Measurements from ENCODE around the gene CPO.
A peak's percentile ranks its signal among the peaks of the same experiment; 100 is the strongest.

CPO gene

GRCh38 chr2:206971805-206972204 lies 32.5 kb downstream of the CPO start:
- DNase-seq (ENCODE audit: low read depth in 2 of 2): no peak

GRCh38 chr2:206974551-206974950 lies 35.2 kb downstream of the CPO start:
- DNase-seq (ENCODE audit: low read depth in 2 of 2): no peak

GRCh38 chr2:206978746-206979145 lies 39.4 kb downstream of the CPO start:
- no peak for DNase-seq (ENCODE audit: low read depth in 2 of 2)

GRCh38 chr2:206979365-206979764 lies 40.0 kb downstream of the CPO start:
- no peak for DNase-seq (ENCODE audit: low read depth in 2 of 2)

GRCh38 chr2:206979922-206980321 lies 40.6 kb downstream of the CPO start:
- DNase-seq (ENCODE audit: low read depth in 2 of 2): no peak

- DNase-seq (ENCODE audit: low read depth in 2 of 2): no peak
Measured at GRCh38 chr2:206980413-206980812, 41.1 kb downstream of the CPO start.

GRCh38 chr2:206981086-206981674 lies 41.9 kb downstream of the CPO start:
- no peak for DNase-seq (ENCODE audit: low read depth in 2 of 2)

GRCh38 chr2:206981739-206982340 lies 42.5 kb downstream of the CPO start:
- DNase-seq (ENCODE audit: low read depth in 2 of 2): peak in 1 of 2 donors; percentile 15

GRCh38 chr2:206982360-206982955 lies 43.1 kb downstream of the CPO start:
- DNase-seq (ENCODE audit: low read depth in 2 of 2): no peak

GRCh38 chr2:206983161-206983859 lies 44.0 kb downstream of the CPO start:
- no peak for DNase-seq (ENCODE audit: low read depth in 2 of 2)

GRCh38 chr2:206984206-206984605 lies 44.9 kb downstream of the CPO start:
- DNase-seq (ENCODE audit: low read depth in 2 of 2): no peak

GRCh38 chr2:206986943-206987342 lies 47.6 kb downstream of the CPO start:
- DNase-seq (ENCODE audit: low read depth in 2 of 2): no peak

- no peak for DNase-seq (ENCODE audit: low read depth in 2 of 2)
Measured at GRCh38 chr2:206987810-206988209, 48.5 kb downstream of the CPO start.

- no peak for DNase-seq (ENCODE audit: low read depth in 2 of 2)
Measured at GRCh38 chr2:206988884-206989283, 49.6 kb downstream of the CPO start.

GRCh38 chr2:206989311-206989710 lies 50.0 kb downstream of the CPO start:
- no peak for DNase-seq (ENCODE audit: low read depth in 2 of 2)

GRCh38 chr2:206990360-206990759 lies 51.0 kb downstream of the CPO start:
- DNase-seq (ENCODE audit: low read depth in 2 of 2): no peak

GRCh38 chr2:206991070-206991469 lies 51.8 kb downstream of the CPO start:
- no peak for DNase-seq (ENCODE audit: low read depth in 2 of 2)

GRCh38 chr2:206993396-206993911 lies 54.1 kb downstream of the CPO start:
- no peak for DNase-seq (ENCODE audit: low read depth in 2 of 2)

GRCh38 chr2:206993964-206994363 lies 54.6 kb downstream of the CPO start:
- DNase-seq (ENCODE audit: low read depth in 2 of 2): no peak

- DNase-seq (ENCODE audit: low read depth in 2 of 2): no peak
Measured at GRCh38 chr2:206996556-206997065, 57.3 kb downstream of the CPO start.

- no peak for DNase-seq (ENCODE audit: low read depth in 2 of 2)
Measured at GRCh38 chr2:207008105-207008990, 69.0 kb downstream of the CPO start.

All from stimulated activated CD8-positive, alpha-beta memory T cell treated with anti-CD3 and anti-CD28 coated beads, Interleukin-15, amount 100 ng/mL, for 48 hours (primary cell).